Retinal pigment epithelial cell (primary cell): Measurements from ENCODE around the gene B3GNT7.
A peak's percentile ranks its signal among the peaks of the same experiment; 100 is the strongest.
"Not testable (repeated sequence)": the region's sequence is repeated elsewhere in the genome, so short reads cannot be mapped to it uniquely, and the experiment has no call there.

Experiments
- DNase-seq: peaks from one replicate; pipeline ENCODE4 v3.0.0-alpha.2; 2010; ENCODE audit warnings: low read depth
- H3K4me3 ChIP-seq: 2 replicates; pipeline ENCODE4 v1.5.1; 2011; ENCODE audit warnings: mild to moderate bottlenecking, low read length, control low read depth, moderate library complexity
- TF ChIP-seq, protein P1 (sequence below): conservative IDR thresholded peaks from 2 replicates; pipeline ENCODE4 v1.5.1; 2011; ENCODE audit warnings: low read depth, low read length, control low read depth, inconsistent platforms

B3GNT7 gene

DNA sequence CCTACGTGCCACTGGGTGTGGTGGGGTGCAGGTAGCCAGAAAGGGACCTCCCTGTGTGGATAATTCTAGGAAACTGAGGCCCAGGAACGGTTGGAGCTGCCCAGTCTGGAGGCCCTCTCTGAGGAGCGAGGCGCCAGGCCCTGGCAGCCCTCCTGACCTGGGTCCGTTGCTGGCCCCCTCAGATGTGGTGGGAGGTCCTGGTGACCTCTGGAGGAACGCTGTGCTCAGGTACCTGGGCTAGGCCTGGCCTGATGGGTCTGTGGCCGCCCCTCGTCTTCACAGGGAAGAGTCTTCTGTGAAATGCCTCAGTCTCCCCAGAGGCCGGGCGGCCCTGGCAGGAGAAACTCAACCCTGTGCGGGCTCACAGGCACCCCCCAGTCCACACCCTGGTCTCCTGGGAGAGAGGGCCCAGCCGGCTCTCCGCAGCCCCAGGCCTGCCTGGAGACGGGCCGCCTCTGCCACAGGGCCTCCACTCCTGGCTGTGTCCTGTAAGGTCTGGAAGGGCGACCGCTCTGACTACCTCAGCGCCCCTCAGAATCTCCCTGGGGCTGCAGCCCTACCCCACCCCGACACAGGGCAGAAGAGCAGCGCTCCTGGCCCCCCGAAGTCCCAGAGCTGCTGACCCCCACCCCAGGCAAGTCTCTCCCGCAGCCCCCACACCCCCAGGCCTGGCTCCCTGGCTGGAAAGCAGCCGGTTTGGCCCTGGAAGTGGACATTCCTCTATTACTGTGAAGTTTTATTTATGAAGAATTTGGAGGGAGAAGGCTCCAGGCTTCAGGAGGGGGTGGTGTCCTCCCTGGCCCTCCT is 3.7 kb downstream of the B3GNT7 start:
- no peak for DNase-seq
- no peak overlapping the region for H3K4me3 ChIP-seq
- TF ChIP-seq, protein P1, sequence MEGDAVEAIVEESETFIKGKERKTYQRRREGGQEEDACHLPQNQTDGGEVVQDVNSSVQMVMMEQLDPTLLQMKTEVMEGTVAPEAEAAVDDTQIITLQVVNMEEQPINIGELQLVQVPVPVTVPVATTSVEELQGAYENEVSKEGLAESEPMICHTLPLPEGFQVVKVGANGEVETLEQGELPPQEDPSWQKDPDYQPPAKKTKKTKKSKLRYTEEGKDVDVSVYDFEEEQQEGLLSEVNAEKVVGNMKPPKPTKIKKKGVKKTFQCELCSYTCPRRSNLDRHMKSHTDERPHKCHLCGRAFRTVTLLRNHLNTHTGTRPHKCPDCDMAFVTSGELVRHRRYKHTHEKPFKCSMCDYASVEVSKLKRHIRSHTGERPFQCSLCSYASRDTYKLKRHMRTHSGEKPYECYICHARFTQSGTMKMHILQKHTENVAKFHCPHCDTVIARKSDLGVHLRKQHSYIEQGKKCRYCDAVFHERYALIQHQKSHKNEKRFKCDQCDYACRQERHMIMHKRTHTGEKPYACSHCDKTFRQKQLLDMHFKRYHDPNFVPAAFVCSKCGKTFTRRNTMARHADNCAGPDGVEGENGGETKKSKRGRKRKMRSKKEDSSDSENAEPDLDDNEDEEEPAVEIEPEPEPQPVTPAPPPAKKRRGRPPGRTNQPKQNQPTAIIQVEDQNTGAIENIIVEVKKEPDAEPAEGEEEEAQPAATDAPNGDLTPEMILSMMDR = no peak

DNA sequence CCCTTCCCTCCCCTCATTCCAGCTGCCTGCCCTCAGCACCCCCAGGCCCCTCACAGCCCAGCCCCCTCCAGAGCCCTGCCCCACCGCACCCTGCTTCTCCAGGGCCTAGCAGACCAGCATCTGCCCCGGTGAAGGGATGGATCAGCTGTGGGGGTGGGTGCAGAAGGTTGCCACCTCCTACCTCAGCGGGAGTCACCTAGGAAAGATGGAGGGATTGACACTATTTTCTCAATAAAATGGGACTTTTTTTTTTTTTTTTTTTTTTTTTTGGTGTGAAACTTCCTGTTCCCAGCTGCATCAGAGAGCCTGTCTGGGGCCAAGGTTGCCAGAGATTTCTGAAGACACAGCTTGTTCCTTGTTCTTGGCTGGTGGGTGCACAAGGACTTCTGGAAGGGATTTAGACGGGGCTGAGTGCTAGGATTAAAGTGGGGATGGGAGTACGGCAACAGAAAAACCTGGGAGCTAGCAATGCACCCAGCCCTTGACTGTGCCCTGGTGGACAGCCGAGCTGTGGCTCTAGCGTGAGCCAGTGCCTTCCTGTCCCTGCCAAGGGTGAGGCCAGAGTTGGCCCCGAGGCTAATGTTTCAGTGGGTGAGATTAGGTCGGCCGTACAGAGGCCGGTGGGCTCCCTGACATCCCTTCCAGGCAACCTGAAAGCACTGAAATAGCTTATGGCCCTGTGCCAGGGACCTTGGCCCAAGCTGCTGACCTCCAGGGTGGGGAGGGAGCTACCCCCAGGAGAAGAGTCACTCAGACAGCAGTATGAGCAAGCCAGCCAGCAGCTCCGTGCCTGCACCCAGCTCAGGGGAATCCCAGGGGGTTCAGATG is 4.6 kb downstream of the B3GNT7 start:
- TF ChIP-seq, protein P1 = peak; percentile 38
- no peak for DNase-seq
- no peak overlapping the region for H3K4me3 ChIP-seq

DNA sequence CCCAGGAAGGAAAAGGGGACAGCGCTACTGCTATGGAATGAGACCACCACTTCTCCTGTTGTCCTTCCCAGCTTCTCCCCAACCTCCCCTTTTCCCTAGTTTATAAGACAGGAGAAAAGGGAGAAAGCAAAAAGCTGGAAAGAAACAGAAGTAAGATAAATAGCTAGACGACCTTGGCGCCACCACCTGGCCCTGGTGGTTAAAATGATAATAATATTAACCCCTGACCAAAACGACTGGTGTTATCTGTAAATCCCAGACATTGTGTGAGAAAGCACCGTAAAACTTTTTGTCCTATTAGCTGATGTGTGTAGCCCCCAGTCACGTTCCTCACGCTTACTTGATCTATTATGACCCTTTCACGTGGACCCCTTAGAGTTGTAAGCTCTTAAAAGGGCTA is 5.2 kb downstream of the B3GNT7 start:
- not testable (repeated sequence) for H3K4me3 ChIP-seq, DNase-seq

DNA sequence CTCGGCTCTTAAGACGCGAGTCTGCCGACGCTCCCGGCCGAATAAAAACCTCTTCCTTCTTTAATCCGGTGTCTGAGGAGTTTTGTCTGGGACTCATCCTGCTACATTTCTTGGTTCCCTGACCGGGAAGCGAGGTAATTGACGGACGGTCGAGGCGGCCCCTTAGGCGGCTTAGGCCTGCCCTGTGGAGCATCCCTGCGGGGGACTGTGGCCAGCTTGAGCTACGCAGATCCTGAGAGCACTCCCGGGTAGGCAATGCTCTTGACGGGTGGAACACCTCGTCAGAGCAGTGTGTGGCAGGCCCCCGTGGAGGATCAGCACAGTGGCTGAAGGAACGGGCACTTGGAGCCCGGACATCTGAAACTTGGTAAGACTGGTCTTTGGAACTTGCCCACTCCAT is 5.6 kb downstream of the B3GNT7 start:
- DNase-seq = not testable (repeated sequence)

DNA sequence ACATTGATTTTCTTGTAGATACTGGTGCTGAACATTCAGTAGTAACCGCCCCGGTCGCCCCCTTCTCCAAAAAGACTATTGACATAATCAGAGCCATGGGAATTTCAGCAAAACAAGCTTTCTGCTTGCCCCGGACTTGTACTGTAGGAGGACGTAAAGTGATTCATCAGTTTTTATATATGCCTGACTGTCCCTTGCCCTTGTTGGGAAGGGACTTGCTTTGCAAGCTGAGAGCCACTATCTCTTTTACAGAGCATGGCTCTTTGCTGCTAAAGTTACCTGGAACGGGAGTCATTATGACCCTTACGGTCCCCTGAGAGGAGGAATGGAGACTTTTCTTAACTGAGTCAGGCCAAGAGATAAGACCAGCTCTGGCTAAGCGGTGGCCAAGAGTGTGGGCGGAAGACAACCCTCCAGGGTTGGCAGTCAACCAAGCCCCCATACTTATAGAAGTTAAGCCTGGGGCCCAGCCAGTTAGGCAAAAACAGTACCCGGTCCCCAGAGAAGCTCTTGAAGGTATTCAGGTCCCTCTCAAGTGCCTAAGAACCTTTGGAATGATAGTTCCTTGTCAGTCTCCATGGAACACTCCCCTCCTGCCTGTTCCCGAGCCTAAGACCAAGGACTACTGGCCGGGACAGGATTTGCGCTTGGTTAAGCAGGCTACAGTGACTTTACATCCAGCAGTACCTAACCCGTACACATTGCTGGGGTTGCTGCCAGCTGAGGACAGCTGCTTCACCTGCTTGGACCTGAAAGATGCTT is 8.1 kb downstream of the B3GNT7 start:
- not testable (repeated sequence) for H3K4me3 ChIP-seq

More for the DNA sequence above, 5.6 kb downstream of the B3GNT7 start:
- H3K4me3 ChIP-seq = not testable (repeated sequence)

DNA sequence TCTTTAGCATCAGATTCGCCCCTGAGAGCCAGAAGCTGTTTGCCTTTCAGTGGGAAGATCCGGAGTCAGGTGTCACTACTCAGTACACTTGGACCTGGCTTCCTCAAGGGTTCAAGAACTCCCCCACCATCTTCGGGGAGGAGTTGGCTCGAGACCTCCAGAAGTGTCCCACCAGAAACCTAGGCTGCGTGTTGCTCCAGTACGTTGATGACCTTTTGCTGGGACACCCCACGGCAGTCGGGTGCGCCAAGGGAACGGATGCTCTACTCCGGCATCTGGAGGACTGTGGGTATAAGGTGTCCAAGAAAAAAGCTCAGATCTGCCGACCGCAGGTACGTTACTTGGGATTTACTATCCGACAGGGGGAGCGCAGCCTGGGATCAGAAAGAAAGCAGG is 8.7 kb downstream of the B3GNT7 start:
- H3K4me3 ChIP-seq, DNase-seq: not testable (repeated sequence)

More for the DNA sequence above, 8.1 kb downstream of the B3GNT7 start:
- DNase-seq = not testable (repeated sequence)

DNA sequence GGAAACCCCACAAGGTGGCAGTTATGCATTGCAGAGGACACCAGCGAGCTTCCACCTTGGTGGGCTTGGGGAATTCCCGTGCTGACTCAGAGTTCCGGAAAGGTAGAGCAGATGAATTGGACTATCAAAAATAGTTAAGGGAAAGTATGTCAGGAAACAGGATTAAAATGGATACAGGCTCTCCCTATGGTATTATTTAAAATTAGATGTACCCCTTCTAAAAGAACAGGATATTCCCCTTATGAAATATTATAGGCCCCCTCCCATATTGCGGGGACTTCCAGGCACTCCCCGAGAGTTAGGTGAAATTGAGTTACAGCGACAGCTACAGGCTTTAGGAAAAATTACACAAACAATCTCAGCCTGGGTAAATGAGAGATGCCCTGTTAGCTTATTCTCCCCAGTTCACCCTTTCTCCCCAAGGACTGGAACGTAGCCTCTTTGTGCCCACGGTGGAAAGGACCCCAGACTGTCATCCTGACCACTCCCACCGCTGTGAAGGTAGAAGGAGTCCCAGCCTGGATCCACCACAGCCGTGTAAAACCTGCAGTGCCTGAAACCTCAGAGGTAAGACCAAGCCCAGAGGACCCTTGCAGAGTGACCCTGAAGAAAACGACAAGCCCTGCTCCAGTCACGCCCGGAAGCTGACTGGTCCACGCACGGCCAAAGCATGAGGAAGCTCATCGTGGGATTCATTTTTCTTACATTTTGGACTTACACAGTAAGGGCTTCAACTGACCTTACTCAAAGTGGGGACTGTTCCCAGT is 10.3 kb downstream of the B3GNT7 start:
- not testable (repeated sequence) for H3K4me3 ChIP-seq, DNase-seq
- TF ChIP-seq, protein P1 = peak; percentile 34

DNA sequence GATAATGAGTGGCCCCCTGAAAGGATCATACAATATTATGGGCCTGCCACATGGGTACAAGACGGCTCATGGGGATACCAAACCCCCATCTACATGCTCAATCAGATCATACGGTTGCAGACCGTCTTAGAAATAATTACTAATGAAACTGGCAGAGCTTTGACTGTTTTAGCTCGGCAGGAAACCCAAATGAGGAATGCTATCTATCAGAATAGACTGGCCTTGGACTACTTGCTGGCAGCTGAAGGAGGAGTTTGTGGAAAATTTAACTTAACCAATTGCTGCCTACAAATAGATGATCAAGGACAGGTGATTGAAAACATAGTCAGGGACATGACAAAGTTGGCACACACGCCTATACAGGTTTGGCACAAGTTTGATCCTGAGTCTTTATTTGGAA is 12.2 kb downstream of the B3GNT7 start:
- DNase-seq, H3K4me3 ChIP-seq: not testable (repeated sequence)

DNA sequence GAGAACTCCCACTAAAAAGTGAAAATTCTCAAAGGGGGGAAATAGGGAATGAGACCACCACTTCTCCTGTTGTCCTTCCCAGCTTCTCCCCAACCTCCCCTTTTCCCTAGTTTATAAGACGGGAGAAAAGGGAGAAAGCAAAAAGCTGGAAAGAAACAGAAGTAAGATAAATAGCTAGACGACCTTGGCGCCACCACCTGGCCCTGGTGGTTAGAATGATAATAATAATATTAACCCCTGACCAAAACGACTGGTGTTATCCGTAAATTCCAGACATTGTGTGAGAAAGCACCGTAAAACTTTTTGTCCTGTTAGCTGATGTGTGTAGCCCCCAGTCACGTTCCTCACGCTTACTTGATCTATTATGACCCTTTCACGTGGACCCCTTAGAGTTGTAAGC is 12.8 kb downstream of the B3GNT7 start:
- not testable (repeated sequence) for H3K4me3 ChIP-seq, DNase-seq
